Measurements from ENCODE around the gene EPHA5.

EPHA5 gene

DNA sequence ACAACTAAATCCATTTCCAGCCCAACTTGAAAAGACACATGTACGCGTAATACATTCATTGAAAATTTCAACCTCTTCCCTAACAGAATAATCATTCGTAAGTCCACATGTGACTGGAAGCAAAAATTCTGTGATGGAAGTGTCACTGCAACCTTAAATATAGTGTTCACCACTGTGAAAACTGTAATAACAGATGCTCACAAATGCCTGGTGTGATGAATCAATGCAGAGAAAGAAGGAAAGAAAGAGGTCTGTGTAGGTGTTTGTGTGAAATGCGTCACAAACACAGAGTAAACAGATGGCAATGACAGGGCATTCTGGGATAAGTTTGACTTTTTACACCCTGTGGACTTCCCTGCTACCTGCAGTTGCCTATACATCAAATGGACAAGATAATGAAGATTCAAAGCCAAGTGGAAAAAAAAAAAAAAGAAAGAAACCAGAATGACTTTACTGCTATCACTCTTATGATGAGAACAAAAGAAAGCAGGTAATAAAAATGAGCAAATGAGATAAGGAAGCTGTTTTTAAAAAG lies 123.3 kb downstream of the EPHA5 start:
- no peak overlapping the region for H3K27ac ChIP-seq
- TF ChIP-seq, protein P1, sequence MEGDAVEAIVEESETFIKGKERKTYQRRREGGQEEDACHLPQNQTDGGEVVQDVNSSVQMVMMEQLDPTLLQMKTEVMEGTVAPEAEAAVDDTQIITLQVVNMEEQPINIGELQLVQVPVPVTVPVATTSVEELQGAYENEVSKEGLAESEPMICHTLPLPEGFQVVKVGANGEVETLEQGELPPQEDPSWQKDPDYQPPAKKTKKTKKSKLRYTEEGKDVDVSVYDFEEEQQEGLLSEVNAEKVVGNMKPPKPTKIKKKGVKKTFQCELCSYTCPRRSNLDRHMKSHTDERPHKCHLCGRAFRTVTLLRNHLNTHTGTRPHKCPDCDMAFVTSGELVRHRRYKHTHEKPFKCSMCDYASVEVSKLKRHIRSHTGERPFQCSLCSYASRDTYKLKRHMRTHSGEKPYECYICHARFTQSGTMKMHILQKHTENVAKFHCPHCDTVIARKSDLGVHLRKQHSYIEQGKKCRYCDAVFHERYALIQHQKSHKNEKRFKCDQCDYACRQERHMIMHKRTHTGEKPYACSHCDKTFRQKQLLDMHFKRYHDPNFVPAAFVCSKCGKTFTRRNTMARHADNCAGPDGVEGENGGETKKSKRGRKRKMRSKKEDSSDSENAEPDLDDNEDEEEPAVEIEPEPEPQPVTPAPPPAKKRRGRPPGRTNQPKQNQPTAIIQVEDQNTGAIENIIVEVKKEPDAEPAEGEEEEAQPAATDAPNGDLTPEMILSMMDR (conservative IDR thresholded peaks at IDR 0.05) = no peak

DNA sequence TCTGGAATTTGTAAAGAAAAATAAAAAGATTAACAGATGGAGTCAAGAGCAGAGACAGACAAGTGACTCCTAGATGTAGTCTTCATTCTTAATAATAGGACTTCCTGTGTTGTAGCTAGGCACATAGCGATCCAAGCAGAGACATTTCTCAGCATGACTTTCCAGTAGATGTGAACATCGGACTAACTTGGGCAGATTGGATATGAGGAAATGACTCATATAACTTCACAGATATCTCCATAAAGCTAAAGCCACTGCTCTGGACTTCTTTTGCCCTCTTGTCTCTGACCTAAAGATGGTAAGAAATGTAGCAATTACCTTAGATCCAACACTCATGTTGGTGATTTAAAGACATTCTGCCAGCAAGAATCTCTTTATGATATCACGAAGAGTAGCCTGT lies 131.7 kb downstream of the EPHA5 start:
- H3K27ac ChIP-seq = no peak overlapping the region
- TF ChIP-seq, protein P1 (conservative IDR thresholded peaks at IDR 0.05) = no peak

DNA sequence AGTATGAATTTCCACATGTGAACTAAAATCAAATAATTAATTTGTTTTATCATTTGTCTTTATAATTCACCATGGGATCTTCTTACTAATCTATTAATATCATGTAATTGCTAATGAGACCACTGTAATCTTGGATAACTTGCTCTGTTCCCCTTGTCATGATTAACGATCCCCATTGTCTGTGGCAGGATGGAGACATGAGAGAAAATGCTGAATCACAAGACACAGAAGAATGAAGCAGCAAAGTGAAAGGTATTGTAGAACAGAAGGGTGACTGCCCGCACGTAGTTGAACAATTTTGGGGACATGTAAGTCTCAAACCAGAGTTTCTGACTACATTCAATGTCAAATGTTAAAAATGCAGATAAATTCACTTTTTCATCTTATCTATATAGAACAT lies 135.2 kb downstream of the EPHA5 start:
- TF ChIP-seq, protein P1 (conservative IDR thresholded peaks at IDR 0.05) = no peak
- H3K27ac ChIP-seq = no peak overlapping the region

DNA sequence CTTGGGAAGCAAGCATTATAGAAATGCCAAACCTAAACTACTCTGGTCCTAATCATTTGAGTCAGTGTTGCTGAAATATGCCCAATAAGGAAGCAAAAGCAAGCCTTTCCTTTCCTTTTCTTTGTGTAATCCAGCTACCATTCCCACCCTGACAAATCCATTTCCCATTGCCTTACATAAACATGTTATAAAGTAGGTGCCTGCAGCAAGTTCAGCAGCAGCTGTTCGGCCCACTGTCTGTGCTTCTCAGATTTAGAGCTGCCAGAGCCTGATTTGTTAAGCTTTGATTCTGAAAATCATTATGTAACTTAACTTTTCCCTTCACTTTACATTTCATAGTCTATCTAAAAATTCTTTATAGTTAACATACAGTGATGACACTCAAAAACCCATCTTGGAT lies 148.6 kb downstream of the EPHA5 start:
- H3K27ac ChIP-seq = no peak overlapping the region
- TF ChIP-seq, protein P1 (conservative IDR thresholded peaks at IDR 0.05) = no peak

DNA sequence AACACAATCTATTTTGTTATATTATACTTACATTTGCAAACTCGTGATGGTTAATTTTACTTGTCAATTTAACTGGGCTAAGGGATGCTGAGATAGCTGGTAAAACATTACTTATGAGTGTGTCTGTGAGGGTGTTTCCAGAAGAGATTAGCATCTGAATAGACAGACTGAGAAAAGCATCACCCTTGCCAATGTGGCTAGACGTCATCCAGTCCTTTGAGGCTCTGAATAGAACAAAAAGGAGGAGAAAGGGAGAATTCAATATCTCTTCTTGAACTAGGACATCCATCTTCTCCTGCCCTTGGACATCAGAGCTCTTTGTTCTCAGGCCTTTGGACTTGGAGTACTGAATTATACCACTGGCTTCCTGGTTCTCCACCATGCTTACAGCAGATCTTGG lies 154.6 kb downstream of the EPHA5 start:
- H3K27ac ChIP-seq = no peak overlapping the region
- TF ChIP-seq, protein P1 (conservative IDR thresholded peaks at IDR 0.05) = no peak

DNA sequence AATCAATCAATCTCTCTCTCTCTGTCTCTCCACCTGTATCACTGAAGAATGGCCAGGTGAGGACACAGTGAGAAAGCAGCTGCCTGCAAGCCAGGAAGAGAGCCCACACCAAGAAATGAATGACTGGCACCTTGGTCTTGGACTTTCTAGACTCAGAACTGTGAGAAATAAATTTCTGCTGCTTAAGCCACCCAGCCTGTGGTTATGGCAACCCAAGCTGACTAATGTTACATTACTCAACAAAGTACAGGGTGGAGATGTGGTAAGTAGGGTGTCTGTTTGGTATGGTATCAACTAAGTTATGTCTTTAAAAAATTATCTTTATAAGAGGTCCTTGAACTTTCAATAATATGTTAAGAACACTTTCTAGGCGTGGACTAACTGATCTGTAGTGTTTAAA lies 159.3 kb downstream of the EPHA5 start:
- TF ChIP-seq, protein P1 (conservative IDR thresholded peaks at IDR 0.05) = no peak
- no peak overlapping the region for H3K27ac ChIP-seq

DNA sequence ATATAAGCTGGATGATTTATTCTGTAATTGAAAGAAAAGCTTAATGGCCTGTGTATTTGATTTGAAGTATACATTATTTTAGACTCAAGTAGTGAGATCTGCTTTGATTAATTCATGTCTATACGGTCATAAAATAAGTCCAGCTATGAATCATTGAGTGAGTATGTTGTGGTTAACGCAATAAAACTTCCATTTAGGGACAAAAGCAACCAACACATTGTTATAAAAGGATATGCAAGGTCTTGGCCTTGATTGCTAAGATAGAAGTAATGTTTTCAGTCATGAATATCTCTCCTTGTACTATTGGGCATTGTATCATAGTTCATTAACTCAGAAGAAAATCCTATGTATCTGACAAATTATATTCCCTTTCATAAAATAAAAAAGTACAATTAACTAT lies 162.1 kb downstream of the EPHA5 start:
- H3K27ac ChIP-seq = no peak overlapping the region
- TF ChIP-seq, protein P1 (conservative IDR thresholded peaks at IDR 0.05) = no peak
